PC-3 (cell line): ENCODE data around the gene CLEC2A. TPM values are rescaled to one million over a fixed set of nuclear protein-coding genes. Genes with fewer than 3 reads are reported as not detected.

Source experiments
- ATAC-seq: fragments of 200-7000 bp; cut with Tn5 transposase; 2 replicates; pipeline ENCODE4 v1.9.1; 2020; ENCODE audit warnings: mild to moderate bottlenecking, moderate library complexity
- BruUV-seq: library from RNA; stranded (reverse); fragments of 400-500 nt; replicated peaks from 2 replicates; lab custom pipeline; 2021; lab: Mats Ljungman, UMichigan
- CTCF ChIA-PET: fragments of 300-600 bp; sonication (Branson Sonifier 250); formaldehyde crosslinking; loops from one replicate; lab custom pipeline; 2022; ENCODE audit warnings: antibody characterized with exemption; lab: Charles Lee
- POLR2A ChIA-PET: fragments of 300-600 bp; sonication (Branson Sonifier 250); formaldehyde crosslinking; loops from one replicate; lab custom pipeline; 2022; ENCODE audit warnings: antibody characterized with exemption; ENCODE audit not compliant: unreplicated experiment; lab: Charles Lee
- DNase-seq: peaks from one replicate; pipeline ENCODE4 v3.0.0-alpha.2; 2015
- H2AFZ ChIP-seq: fragments of 300-600 bp; sonication (generic); 2 replicates; pipeline ENCODE4 v1.6.0; 2016; ENCODE audit warnings: antibody characterized with exemption, low read length
- H3F3A ChIP-seq: fragments of 300-600 bp; sonication (generic); one replicate; pipeline ENCODE4 v1.6.0; 2017; ENCODE audit warnings: antibody characterized with exemption, low read length, control low read depth, mild to moderate bottlenecking; ENCODE audit not compliant: unreplicated experiment
- H3K27ac ChIP-seq: fragments of 300-600 bp; sonication (generic); 2 replicates; pipeline ENCODE4 v1.5.1; 2016; ENCODE audit warnings: mild to moderate bottlenecking, low read length
- H3K27me3 ChIP-seq: fragments of 300-600 bp; sonication (generic); 2 replicates; pipeline ENCODE4 v1.6.1; 2016; ENCODE audit warnings: low read length, mixed read lengths
- H3K36me3 ChIP-seq: fragments of 300-600 bp; sonication (generic); 2 replicates; pipeline ENCODE4 v1.6.1; 2016; ENCODE audit warnings: low read depth, mixed run types, low read length, mixed read lengths
- H3K4me1 ChIP-seq: fragments of 300-600 bp; sonication (generic); 2 replicates; pipeline ENCODE4 v1.5.1; 2016; ENCODE audit warnings: low read length; ENCODE audit not compliant: insufficient read depth
- H3K4me2 ChIP-seq: fragments of 300-600 bp; sonication (generic); 2 replicates; pipeline ENCODE4 v1.6.0; 2016; ENCODE audit warnings: low read length
- H3K4me3 ChIP-seq: fragments of 300-600 bp; sonication (generic); 2 replicates; pipeline ENCODE4 v1.5.1; 2016; ENCODE audit warnings: mild to moderate bottlenecking, low read length, mixed read lengths
- H3K79me2 ChIP-seq: fragments of 300-600 bp; sonication (generic); 2 replicates; pipeline ENCODE4 v1.6.1; 2017; ENCODE audit warnings: low read length, mixed read lengths
- H3K9ac ChIP-seq: fragments of 300-600 bp; sonication (generic); 2 replicates; pipeline ENCODE4 v1.6.0; 2016; ENCODE audit warnings: mild to moderate bottlenecking, low read length
- H3K9me2 ChIP-seq: fragments of 300-600 bp; sonication (generic); replicated peaks from 2 replicates; pipeline ENCODE4 v1.6.1; 2016; ENCODE audit warnings: mixed run types, low read length, mixed read lengths
- H3K9me3 ChIP-seq: fragments of 300-600 bp; sonication (generic); 2 replicates; pipeline ENCODE4 v1.6.1; 2016; ENCODE audit warnings: low read length, mixed read lengths
- H4K20me1 ChIP-seq: fragments of 300-600 bp; sonication (generic); 2 replicates; pipeline ENCODE4 v1.6.1; 2016; ENCODE audit warnings: low read length, mixed read lengths
- CTCF ChIP-seq: fragments of 300-600 bp; sonication (generic); conservative IDR thresholded peaks from 2 replicates; pipeline ENCODE4 v1.5.1; 2017; ENCODE audit warnings: antibody characterized with exemption, low read depth, mild to moderate bottlenecking, low read length
- EZH2 ChIP-seq: fragments of 300-600 bp; sonication (generic); IDR thresholded peaks from one replicate; pipeline ENCODE4 v1.6.1; 2017; ENCODE audit warnings: antibody characterized with exemption, mild to moderate bottlenecking, low read length; ENCODE audit not compliant: unreplicated experiment
- EZH2phosphoT487 ChIP-seq: fragments of 300-600 bp; sonication (generic); IDR thresholded peaks from 2 replicates; pipeline ENCODE4 v1.6.1; 2018; ENCODE audit warnings: mild to moderate bottlenecking, antibody characterized with exemption, low read length, borderline replicate concordance
- intact Hi-C: fragments of 100-400 bp; cut with micrococcal nuclease; formaldehyde crosslinking; loops from 2 replicates; pipeline ENCODE4 v1.9.0; 2023
- total RNA-seq: library from RNA; depleted of rRNA; stranded (reverse); fragments of >200 nt; gene quantifications from 2 replicates; pipeline ENCODE4 v1.2.3, GENCODE V29; 2014

The CLEC2A gene
- total RNA-seq, 1 experiment from 2014 or later = not detected

- H3K9me3 ChIP-seq = no peaks in the 10 kb centered on the region
- DNase-seq (no peak), ATAC-seq (no peak)
- H3K27ac ChIP-seq = no peak within 1 kb of the TSS
- H4K20me1 ChIP-seq = no peaks in the 10 kb centered on the region
- BruUV-seq = no TSS peak
- H3K9ac ChIP-seq = no peak within 1 kb of the TSS
- no peaks in the 10 kb centered on the region for H3F3A ChIP-seq
- no peak within 1 kb of the TSS for H3K4me3 ChIP-seq
- H3K4me1 ChIP-seq = no peaks in the 10 kb centered on the region
- no peak within 1 kb of the TSS for H3K4me2 ChIP-seq
- H3K79me2 ChIP-seq = no peaks in the 10 kb centered on the region
- H3K9me2 ChIP-seq = no peaks in the 10 kb centered on the region
- no peak for TF ChIP-seq EZH2phosphoT487
- TF ChIP-seq EZH2 = no peak
- TF ChIP-seq CTCF = no peak
- no peaks in the 10 kb centered on the region for H3K36me3 ChIP-seq
- ChIA-PET CTCF (no interaction called here), POLR2A (interaction anchor here (0.6 kb wide), 1 partner anchor 138 kb away, joined by 3 read pairs; no protein-coding TSS in a partner anchor)
- H2AFZ ChIP-seq = no peak within 1 kb of the TSS
- H3K27me3 ChIP-seq = peaks cover 7% of the 10 kb centered on the region; the same call in 1 of the 2 replicates
- intact Hi-C loops = no loop called here
Observed at GRCh38 chr12:9971181-9971580, 39.0 kb upstream of the CLEC2A start, which contains the start of gene CLEC12A. Gene CLEC12A, plus strand, starts transcription at chr12:9971409. Its CDS starts 188 bp downstream, at chr12:9971597.

- Histone ChIP-seq H3K79me2 (no peaks in the 10 kb centered on the region), H3K9me3 (no peaks in the 10 kb centered on the region), H3K27me3 (peaks cover 7% of the 10 kb centered on the region; the same call in 1 of the 2 replicates), H2AFZ (no peak overlapping the region), H3K4me2 (no peak overlapping the region), H3K4me1 (no peaks in the 10 kb centered on the region), H3K36me3 (no peaks in the 10 kb centered on the region), H4K20me1 (no peaks in the 10 kb centered on the region), H3K4me3 (no peak overlapping the region), H3K27ac (no peak overlapping the region), H3F3A (no peaks in the 10 kb centered on the region), H3K9me2 (no peaks in the 10 kb centered on the region), H3K9ac (no peak overlapping the region)
- DNase-seq (no peak), ATAC-seq (no peak)
- intact Hi-C loops = no loop called here
- POLR2A ChIA-PET = no interaction called here
- TF ChIP-seq EZH2 (no peak), EZH2phosphoT487 (no peak), CTCF (no peak)
- CTCF ChIA-PET = no interaction called here
- BruUV-seq = no TSS peak
Observed at GRCh38 chr12:9969673-9970072, 37.5 kb upstream of the CLEC2A start.

- Histone ChIP-seq H3K9ac (no peak overlapping the region), H3K27me3 (no peaks in the 10 kb centered on the region), H2AFZ (no peak overlapping the region), H3K27ac (no peak overlapping the region), H3K36me3 (no peaks in the 10 kb centered on the region), H3K4me1 (no peaks in the 10 kb centered on the region), H3F3A (no peaks in the 10 kb centered on the region), H3K4me2 (no peak overlapping the region), H3K9me2 (no peaks in the 10 kb centered on the region), H3K4me3 (no peak overlapping the region), H3K79me2 (no peaks in the 10 kb centered on the region), H3K9me3 (no peaks in the 10 kb centered on the region), H4K20me1 (no peaks in the 10 kb centered on the region)
- ATAC-seq (no peak), DNase-seq (no peak)
- intact Hi-C loops = no loop called here
- POLR2A ChIA-PET = no interaction called here
- CTCF ChIA-PET = no interaction called here
- no peak for TF ChIP-seq EZH2
- no peak for TF ChIP-seq CTCF
- no peak for TF ChIP-seq EZH2phosphoT487
- no TSS peak for BruUV-seq
Observed at GRCh38 chr12:9961901-9962300, 29.7 kb upstream of the CLEC2A start.
